Upper lobe of left lung (tissue), 4 donors: ENCODE data around the gene CFAP91.

Source experiments
- POLR2AphosphoS5 ChIP-seq, 2 donors: sonication (generic); formaldehyde crosslinking; IDR thresholded peaks; one replicate each; pipeline ENCODE4 v1.5.1; 2017; ENCODE audit warnings: antibody characterized with exemption in 2 of 2
- TF ChIP-seq, protein P1 (sequence below), 6 experiments: fragments of 450-650 bp in 4 of 6; fragments of 200-600 bp in 2 of 6; sonication (generic) in 2 of 6; IDR thresholded peaks; one replicate each; pipeline ENCODE4 v1.5.1; 2016 to 2019; ENCODE audit warnings: antibody characterized with exemption in 6 of 6

DNA sequence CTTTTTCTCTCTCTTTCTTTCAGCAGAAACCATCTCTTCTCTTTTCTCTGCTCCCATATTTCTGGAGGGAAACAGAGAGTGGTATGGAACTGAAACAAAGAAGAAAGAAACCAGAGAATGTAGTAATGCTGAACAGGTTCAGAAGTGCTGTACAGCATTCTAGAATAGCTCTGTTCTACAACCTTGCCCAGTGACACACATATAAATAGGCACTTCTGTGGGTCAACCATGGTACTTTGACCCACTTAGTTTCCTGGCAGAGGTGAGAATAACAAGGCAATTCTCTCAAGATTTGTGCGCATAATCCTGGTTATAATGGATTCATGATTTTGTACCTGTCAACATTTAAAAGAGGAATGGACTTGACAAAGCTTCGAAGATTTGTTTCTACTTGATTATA, 12.3 kb downstream of the CFAP91 start:
- TF ChIP-seq, protein P1, sequence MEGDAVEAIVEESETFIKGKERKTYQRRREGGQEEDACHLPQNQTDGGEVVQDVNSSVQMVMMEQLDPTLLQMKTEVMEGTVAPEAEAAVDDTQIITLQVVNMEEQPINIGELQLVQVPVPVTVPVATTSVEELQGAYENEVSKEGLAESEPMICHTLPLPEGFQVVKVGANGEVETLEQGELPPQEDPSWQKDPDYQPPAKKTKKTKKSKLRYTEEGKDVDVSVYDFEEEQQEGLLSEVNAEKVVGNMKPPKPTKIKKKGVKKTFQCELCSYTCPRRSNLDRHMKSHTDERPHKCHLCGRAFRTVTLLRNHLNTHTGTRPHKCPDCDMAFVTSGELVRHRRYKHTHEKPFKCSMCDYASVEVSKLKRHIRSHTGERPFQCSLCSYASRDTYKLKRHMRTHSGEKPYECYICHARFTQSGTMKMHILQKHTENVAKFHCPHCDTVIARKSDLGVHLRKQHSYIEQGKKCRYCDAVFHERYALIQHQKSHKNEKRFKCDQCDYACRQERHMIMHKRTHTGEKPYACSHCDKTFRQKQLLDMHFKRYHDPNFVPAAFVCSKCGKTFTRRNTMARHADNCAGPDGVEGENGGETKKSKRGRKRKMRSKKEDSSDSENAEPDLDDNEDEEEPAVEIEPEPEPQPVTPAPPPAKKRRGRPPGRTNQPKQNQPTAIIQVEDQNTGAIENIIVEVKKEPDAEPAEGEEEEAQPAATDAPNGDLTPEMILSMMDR (IDR thresholded peaks at IDR 0.05) = no peak
- TF ChIP-seq POLR2AphosphoS5 (IDR thresholded peaks at IDR 0.05) = no peak
